GM21447 (cell line): ENCODE measurements around the gene CDK2AP2.

Experiments used
- ATAC-seq: cut with Tn5 transposase; IDR thresholded peaks from one replicate; pipeline ENCODE4 v1.9.1; 2021; ENCODE audit not compliant: unreplicated experiment

The CDK2AP2 gene

GRCh38 chr11:67504005-67504949 is 3.7 kb downstream of the CDK2AP2 start:
- ATAC-seq: no peak

- ATAC-seq: no peak
These were observed 4.6 kb downstream of the CDK2AP2 start for GRCh38 chr11:67503119-67504004.

- no peak for ATAC-seq
These were observed 5.5 kb downstream of the CDK2AP2 start for GRCh38 chr11:67502328-67502979.

GRCh38 chr11:67501854-67502253 is 6.1 kb downstream of the CDK2AP2 start:
- ATAC-seq: no peak

- ATAC-seq: no peak
These were observed 6.9 kb downstream of the CDK2AP2 start for GRCh38 chr11:67500831-67501715.

GRCh38 chr11:67500484-67500821 is 7.5 kb downstream of the CDK2AP2 start:
- no peak for ATAC-seq

GRCh38 chr11:67499808-67500483 is 8.0 kb downstream of the CDK2AP2 start:
- no peak for ATAC-seq

- no peak for ATAC-seq
These were observed 9.4 kb downstream of the CDK2AP2 start for GRCh38 chr11:67498544-67498972.

- no peak for ATAC-seq
These were observed 10.2 kb downstream of the CDK2AP2 start for GRCh38 chr11:67497656-67498291.

GRCh38 chr11:67496113-67496512 is 11.8 kb downstream of the CDK2AP2 start:
- no peak for ATAC-seq

- ATAC-seq: no peak
These were observed 12.5 kb downstream of the CDK2AP2 start for GRCh38 chr11:67495234-67496005.

- ATAC-seq: no peak
These were observed 13.4 kb downstream of the CDK2AP2 start for GRCh38 chr11:67494371-67495233.

GRCh38 chr11:67493548-67494370 is 14.2 kb downstream of the CDK2AP2 start:
- no peak for ATAC-seq

GRCh38 chr11:67492801-67493547 is 15.0 kb downstream of the CDK2AP2 start:
- ATAC-seq: no peak

- ATAC-seq: no peak
These were observed 15.8 kb downstream of the CDK2AP2 start for GRCh38 chr11:67492069-67492727.
